ENCODE measurements around the gene DMRTA1. TPM values are rescaled to one million over a fixed set of nuclear protein-coding genes. Genes with fewer than 3 reads are reported as not detected.

Gene DMRTA1
- total and polyA plus RNA-seq, 10 of the 15 experiments (the other 5 are each of a cell fraction or from before 2014, with no cell fraction given): not detected

DNA sequence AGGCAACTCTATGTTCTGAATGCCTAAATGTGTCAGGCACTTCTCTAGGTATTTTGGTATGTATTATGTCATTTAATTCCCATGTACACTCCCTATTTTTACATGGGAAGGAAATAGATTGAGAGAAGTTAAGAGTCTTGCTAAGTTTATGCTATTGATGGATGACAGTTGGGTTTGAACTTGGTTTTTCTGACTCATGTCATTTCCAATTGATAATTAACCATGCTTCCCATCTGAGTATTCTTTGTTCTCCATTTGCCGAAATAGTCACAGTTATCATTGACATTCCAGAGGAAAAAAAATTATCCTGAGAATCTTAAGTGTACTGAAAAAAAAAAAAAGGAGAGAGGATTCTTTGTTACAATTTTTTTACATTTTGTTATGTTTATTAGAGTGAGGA is 23.1 kb upstream of the DMRTA1 start:
- BruUV-seq (replicated peaks): no TSS peak
- RAD21 ChIA-PET (ENCODE audit: unreplicated experiment): no interaction called here
- Histone ChIP-seq H3K36me3 (ENCODE audit: control insufficient read depth in 2 of 2, insufficient read depth in 2 of 2, low read length in 1 of 2) (no peaks in the 10 kb centered on the region), H2AFZ (ENCODE audit: control insufficient read depth, low read depth, low read length) (no peak overlapping the region), H3K4me1 (ENCODE audit: control insufficient read depth, insufficient read depth, low read length) (no peaks in the 10 kb centered on the region), H3K9ac (ENCODE audit: control insufficient read depth, insufficient read depth, low read length) (no peak overlapping the region), H3K27me3 (replicated peaks in 1 of 2; ENCODE audit: control insufficient read depth in 2 of 2, insufficient read depth in 2 of 2, low read length in 1 of 2) (no peaks in the 10 kb centered on the region), H3K79me2 (ENCODE audit: control insufficient read depth, insufficient read depth, low read length) (no peaks in the 10 kb centered on the region), H4K20me1 (ENCODE audit: control insufficient read depth, insufficient read depth) (no peaks in the 10 kb centered on the region), H3K4me3 (no peak overlapping the region), H3K27ac (ENCODE audit: control insufficient read depth, insufficient read depth) (no peak overlapping the region), H3K9me3 (replicated peaks; ENCODE audit: control insufficient read depth, insufficient read depth, low read length) (no peaks in the 10 kb centered on the region), H3K4me2 (ENCODE audit: control insufficient read depth, insufficient read depth) (no peak overlapping the region)
- in situ Hi-C loops (cut with MboI) (no loop called here), intact Hi-C loops (cut with micrococcal nuclease; ENCODE audit: unreplicated experiment) (no loop called here)
- SMC1A ChIA-PET (ENCODE audit: uncharacterized antibody, unreplicated experiment): no interaction called here
- 80% methylated on average over 1 of the region's 1 CpG for WGBS (ENCODE audit: insufficient coverage, insufficient replicate concordance, low lambda C conversion rate, missing lambda C conversion rate)
- no peak for DNase-seq (ENCODE audit: low read depth, low spot score)
- CTCF ChIA-PET: no interaction called here
- no peak for ATAC-seq
- POLR2A ChIA-PET: no interaction called here
- FAIRE-seq: no peak
- no peak for TF ChIP-seq RAD21 (IDR thresholded peaks at IDR 0.05; ENCODE audit: insufficient read depth, low read depth, low read length)
- no peak for TF ChIP-seq CHD2 (IDR thresholded peaks at IDR 0.05; ENCODE audit: borderline replicate concordance, low read depth, low read length)
- TF ChIP-seq RB1 (IDR thresholded peaks at IDR 0.05; ENCODE audit: borderline replicate concordance): no peak
- no peak for TF ChIP-seq NFYA (IDR thresholded peaks at IDR 0.05; ENCODE audit: borderline replicate concordance, low read depth, low read length)
- no peak for TF ChIP-seq RELA (IDR thresholded peaks at IDR 0.05; ENCODE audit: borderline replicate concordance, partially characterized antibody)
- TF ChIP-seq PRDM15 (CRISPR knock-in tag; IDR thresholded peaks at IDR 0.05): no peak
- TF ChIP-seq POLR2AphosphoS2 (IDR thresholded peaks at IDR 0.05; ENCODE audit: low read depth, low read length): no peak
- TF ChIP-seq SREBF2 (IDR thresholded peaks at IDR 0.05; ENCODE audit: low read length): no peak
- no peak for TF ChIP-seq ZNF24 (IDR thresholded peaks at IDR 0.05)
- TF ChIP-seq, protein P1, sequence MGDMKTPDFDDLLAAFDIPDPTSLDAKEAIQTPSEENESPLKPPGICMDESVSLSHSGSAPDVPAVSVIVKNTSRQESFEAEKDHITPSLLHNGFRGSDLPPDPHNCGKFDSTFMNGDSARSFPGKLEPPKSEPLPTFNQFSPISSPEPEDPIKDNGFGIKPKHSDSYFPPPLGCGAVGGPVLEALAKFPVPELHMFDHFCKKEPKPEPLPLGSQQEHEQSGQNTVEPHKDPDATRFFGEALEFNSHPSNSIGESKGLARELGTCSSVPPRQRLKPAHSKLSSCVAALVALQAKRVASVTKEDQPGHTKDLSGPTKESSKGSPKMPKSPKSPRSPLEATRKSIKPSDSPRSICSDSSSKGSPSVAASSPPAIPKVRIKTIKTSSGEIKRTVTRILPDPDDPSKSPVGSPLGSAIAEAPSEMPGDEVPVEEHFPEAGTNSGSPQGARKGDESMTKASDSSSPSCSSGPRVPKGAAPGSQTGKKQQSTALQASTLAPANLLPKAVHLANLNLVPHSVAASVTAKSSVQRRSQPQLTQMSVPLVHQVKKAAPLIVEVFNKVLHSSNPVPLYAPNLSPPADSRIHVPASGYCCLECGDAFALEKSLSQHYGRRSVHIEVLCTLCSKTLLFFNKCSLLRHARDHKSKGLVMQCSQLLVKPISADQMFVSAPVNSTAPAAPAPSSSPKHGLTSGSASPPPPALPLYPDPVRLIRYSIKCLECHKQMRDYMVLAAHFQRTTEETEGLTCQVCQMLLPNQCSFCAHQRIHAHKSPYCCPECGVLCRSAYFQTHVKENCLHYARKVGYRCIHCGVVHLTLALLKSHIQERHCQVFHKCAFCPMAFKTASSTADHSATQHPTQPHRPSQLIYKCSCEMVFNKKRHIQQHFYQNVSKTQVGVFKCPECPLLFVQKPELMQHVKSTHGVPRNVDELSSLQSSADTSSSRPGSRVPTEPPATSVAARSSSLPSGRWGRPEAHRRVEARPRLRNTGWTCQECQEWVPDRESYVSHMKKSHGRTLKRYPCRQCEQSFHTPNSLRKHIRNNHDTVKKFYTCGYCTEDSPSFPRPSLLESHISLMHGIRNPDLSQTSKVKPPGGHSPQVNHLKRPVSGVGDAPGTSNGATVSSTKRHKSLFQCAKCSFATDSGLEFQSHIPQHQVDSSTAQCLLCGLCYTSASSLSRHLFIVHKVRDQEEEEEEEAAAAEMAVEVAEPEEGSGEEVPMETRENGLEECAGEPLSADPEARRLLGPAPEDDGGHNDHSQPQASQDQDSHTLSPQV (IDR thresholded peaks at IDR 0.05): no peak
- TF ChIP-seq, protein P2, sequence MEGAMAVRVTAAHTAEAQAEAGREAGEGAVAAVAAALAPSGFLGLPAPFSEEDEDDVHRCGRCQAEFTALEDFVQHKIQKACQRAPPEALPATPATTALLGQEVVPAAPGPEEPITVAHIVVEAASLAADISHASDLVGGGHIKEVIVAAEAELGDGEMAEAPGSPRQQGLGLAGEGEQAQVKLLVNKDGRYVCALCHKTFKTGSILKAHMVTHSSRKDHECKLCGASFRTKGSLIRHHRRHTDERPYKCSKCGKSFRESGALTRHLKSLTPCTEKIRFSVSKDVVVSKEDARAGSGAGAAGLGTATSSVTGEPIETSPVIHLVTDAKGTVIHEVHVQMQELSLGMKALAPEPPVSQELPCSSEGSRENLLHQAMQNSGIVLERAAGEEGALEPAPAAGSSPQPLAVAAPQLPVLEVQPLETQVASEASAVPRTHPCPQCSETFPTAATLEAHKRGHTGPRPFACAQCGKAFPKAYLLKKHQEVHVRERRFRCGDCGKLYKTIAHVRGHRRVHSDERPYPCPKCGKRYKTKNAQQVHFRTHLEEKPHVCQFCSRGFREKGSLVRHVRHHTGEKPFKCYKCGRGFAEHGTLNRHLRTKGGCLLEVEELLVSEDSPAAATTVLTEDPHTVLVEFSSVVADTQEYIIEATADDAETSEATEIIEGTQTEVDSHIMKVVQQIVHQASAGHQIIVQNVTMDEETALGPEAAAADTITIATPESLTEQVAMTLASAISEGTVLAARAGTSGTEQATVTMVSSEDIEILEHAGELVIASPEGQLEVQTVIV (IDR thresholded peaks at IDR 0.05; ENCODE audit: borderline replicate concordance, partially characterized antibody): no peak
- no peak for TF ChIP-seq CREB1 (IDR thresholded peaks at IDR 0.05; ENCODE audit: low read depth)
- TF ChIP-seq ELK1 (IDR thresholded peaks at IDR 0.05; ENCODE audit: low read depth, low read length): no peak
- TF ChIP-seq IKZF1 (conservative IDR thresholded peaks at IDR 0.05): no peak

Data from GM12878 (cell line).